ENCODE data around the gene URB1. TPM values are rescaled to one million over a fixed set of nuclear protein-coding genes. Genes with fewer than 3 reads are reported as not detected.
"Not testable (repeated sequence)": the region's sequence is repeated elsewhere in the genome, so short reads cannot be mapped to it uniquely, and the experiment has no call there.

The URB1 gene, protein sequence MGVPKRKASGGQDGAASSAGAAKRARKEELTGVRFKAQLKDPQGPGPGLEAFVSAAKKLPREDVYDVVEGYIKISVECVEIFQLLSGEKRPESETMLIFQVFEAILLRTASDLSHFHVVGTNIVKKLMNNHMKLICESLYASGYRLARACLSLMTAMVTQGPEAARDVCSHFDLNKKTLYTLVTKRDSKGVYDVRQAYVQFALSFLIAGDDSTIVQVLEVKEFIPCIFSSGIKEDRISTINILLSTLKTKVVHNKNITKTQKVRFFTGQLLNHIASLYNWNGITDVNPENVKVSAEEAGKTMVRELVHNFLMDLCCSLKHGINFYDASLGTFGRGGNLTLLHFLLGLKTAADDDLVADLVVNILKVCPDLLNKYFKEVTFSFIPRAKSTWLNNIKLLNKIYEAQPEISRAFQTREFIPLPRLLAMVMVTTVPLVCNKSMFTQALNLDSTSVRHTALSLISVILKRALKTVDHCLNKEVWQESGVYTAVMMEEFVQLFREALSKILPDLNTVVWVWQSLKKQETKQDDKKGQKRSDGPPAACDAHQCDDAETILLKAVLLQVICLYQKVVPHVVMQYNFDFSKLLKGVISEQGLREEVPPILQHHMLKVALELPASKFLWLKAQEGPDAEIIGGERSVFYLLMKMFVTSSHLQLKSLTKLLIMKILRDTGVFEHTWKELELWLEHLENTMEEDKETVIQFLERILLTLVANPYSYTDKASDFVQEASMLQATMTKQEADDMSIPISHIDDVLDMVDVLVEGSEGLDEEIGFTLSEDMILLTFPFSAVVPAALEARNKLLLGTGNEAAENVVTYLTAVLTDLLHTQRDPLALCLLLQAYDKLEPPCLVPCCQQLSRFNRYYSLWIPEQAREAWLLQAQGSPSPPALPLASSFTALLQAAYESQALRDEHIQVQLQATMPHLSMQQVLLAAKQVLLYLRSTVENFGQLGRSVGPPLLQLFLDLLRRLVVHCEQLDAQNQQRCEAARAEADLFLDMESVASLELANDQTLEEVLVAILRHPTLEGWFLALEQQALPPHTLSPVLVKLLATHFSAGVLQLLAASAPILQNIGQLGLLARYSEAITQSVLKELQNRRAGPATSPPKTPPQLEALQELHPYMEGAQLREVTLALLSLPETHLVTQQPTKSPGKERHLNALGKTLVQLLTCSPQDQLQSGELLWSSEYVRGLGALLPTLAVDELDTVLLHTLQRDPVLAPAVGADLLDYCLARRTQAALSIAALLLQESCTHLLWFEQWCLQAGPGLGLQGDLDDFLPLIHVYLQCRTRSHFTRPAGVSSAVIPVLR (N-terminal part only)
- total RNA-seq = 10 to 100 TPM; 11.1 to 24.8 (median 17.9) TPM

DNA sequence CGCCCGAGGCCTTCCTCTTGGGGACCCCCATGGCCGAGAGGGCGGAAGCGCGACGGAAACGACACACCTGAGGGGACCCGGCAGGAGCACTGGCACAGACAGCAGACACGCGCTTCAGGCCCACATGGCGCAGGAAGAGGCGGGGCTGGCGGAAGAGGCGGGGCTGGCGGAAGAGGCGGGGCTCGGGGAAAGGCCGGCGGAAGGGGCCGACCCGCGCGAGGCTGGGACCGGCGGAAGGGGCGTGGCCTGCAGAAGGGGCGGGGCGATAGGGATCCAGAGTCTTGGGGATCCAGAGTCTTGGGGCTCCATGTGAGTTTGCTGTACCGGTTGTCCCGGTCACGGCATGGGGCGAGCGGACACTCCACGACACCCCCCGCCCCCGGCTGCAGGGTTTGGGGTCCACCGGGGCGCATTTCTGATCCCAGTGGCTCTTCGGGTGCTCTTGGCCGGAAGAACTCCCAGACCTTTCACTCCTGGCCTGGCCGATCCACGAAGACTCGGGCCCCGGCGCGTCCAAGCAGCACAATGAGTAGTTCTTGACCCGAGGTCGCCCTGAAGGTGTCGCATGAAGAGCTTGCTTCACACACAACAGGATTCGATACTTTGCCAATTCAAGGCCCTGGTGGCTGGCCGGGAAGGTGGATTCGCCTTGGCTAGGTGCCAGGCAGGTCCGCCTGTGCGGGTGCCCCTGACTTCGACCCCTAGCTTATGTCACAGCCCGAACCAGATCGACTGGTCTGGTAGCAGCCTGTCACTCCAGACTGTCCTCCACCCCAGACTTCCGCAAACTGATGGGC is at the start of gene URB1:
Gene URB1 (minus strand): TSS at position 133 of the 797 bp plus-strand sequence. CDS start 102 bp downstream, at position 31.
- Histone ChIP-seq H3K27me3 (peaks cover 0 to 7% (median 0%) of the 10 kb centered on the region in 4 donors), H3K9me3 (no peaks in the 10 kb centered on the region), H3K4me1 (peaks cover 16 to 46% (median 20%) of the 10 kb centered on the region in 3 donors), H3K27ac (peak within 1 kb of the TSS; percentile 89 to 95 (median 94)), H3K36me3 (peaks cover 0 to 21% (median 0%) of the 10 kb centered on the region in 3 donors), H3K4me3 (peak within 1 kb of the TSS; percentile 81 to 92 (median 92))
- TF ChIP-seq POLR2A (IDR thresholded peaks at IDR 0.05) (peak in 3 of 4 donors; percentile 56 to 87 (median 77)), CTCF (IDR thresholded peaks at IDR 0.05) (no peak)
- intact Hi-C loops (cut with DNase I) = no loop called here
- 2 to 19% methylated on average over 6 to 9 of the region's 59 CpGs for WGBS, 2 donors
- peak; percentile 59 for DNase-seq

- Histone ChIP-seq H3K36me3 (no peaks in the 10 kb centered on the region), H3K27me3 (no peaks in the 10 kb centered on the region), H3K27ac (no peak overlapping the region), H3K4me1 (peaks cover 0 to 37% (median 6%) of the 10 kb centered on the region in 3 donors), H3K9me3 (no peaks in the 10 kb centered on the region), H3K4me3 (no peak overlapping the region)
- intact Hi-C loops (cut with DNase I) = no loop called here
- DNase-seq = no peak
- no peak for TF ChIP-seq POLR2A (IDR thresholded peaks at IDR 0.05)
- TF ChIP-seq CTCF (IDR thresholded peaks at IDR 0.05) = no peak
- WGBS, 2 donors = 49 to 80% methylated on average over 11 to 12 of the region's 12 CpGs
Measured at GRCh38 chr21:32437729-32438128, 44.9 kb upstream of the URB1 start.

- DNase-seq; H3K27me3 ChIP-seq; H3K9me3 ChIP-seq; H3K4me3 ChIP-seq; intact Hi-C loops (cut with DNase I): not testable (repeated sequence)
- H3K36me3 ChIP-seq = peaks cover 0 to 15% (median 0%) of the 10 kb centered on the region in 3 donors
- peak overlapping the region in 3 of 4 donors; percentile 18 to 57 (median 28) for H3K27ac ChIP-seq
- H3K4me1 ChIP-seq = peaks cover 3 to 40% (median 4%) of the 10 kb centered on the region in 3 donors
- 42 to 62% methylated on average over 15 of the region's 15 CpGs for WGBS, 2 donors
Measured at GRCh38 chr21:32432982-32433660, 40.3 kb upstream of the URB1 start.

DNA sequence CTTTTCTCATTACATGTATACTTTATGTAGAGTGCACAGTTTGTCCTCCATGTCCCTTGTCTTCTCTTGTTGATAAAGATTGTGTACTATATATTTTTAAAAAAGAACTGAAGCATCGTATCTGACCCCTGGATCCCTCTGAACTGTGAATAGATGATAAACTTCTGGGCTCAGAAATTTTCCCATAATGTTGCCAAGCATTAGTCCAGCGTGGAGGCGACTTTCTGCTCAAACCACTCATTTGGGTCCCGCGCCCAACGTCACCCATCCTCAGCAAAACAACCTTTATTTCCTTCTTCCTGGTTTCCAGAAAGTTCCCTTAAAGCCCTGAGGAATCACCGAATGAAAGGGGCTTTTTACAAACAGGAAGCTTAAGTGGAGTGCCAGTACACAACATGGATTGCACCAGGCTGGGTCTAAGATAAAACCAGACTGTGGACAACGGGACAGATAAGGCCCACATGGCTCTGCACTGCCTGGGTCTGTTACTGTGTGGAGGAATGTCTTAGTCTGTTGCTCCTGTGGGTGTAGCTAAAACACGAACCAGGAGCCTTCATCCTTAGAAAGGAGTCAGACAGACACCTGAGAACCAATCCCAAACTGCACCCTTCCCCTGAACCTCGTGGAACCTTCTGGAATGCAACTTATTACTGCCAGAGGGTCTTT is 35.3 kb upstream of the URB1 start:
- intact Hi-C loops (cut with DNase I) = no loop called here
- Histone ChIP-seq H3K36me3 (peaks cover 0 to 15% (median 0%) of the 10 kb centered on the region in 3 donors), H3K27me3 (no peaks in the 10 kb centered on the region), H3K4me1 (peaks cover 20 to 69% (median 33%) of the 10 kb centered on the region in 3 donors), H3K9me3 (no peaks in the 10 kb centered on the region), H3K4me3 (no peak overlapping the region), H3K27ac (peak overlapping the region; percentile 65 to 76 (median 68))
- TF ChIP-seq CTCF (IDR thresholded peaks at IDR 0.05) = no peak
- no peak for TF ChIP-seq POLR2A (IDR thresholded peaks at IDR 0.05)
- 35 to 38% methylated on average over 9 to 10 of the region's 10 CpGs for WGBS, 2 donors
- DNase-seq = no peak
